Endodermal cell (in vitro differentiated cells): ENCODE results near the gene GALNT2. TPM values are rescaled to one million over a fixed set of nuclear protein-coding genes. Genes with fewer than 3 reads are reported as not detected.

ENCODE experiments used
- DNase-seq: peaks from one replicate; pipeline ENCODE4 v3.0.0-alpha.2; 2017
- H3K27ac ChIP-seq: 2 replicates; pipeline ENCODE4 v1.5.1; 2013; ENCODE audit warnings: mild to moderate bottlenecking, low read depth, low read length, moderate library complexity
- H3K27me3 ChIP-seq: 2 replicates; pipeline ENCODE4 v1.6.1; 2013; ENCODE audit warnings: mild to moderate bottlenecking, low read length, moderate library complexity; ENCODE audit not compliant: insufficient read depth, control insufficient read depth, poor library complexity, severe bottlenecking
- H3K36me3 ChIP-seq: 2 replicates; pipeline ENCODE4 v1.7.0; 2013; ENCODE audit warnings: mild to moderate bottlenecking, low read length, moderate library complexity; ENCODE audit not compliant: control insufficient read depth, insufficient read depth
- H3K4me1 ChIP-seq: one replicate; pipeline ENCODE4 v1.7.0; 2013; ENCODE audit warnings: low read length; ENCODE audit not compliant: control insufficient read depth, insufficient read depth
- H3K4me3 ChIP-seq: 2 replicates; pipeline ENCODE4 v1.5.1; 2013; ENCODE audit warnings: mild to moderate bottlenecking, low read length, moderate library complexity
- H3K9ac ChIP-seq: 2 replicates; pipeline ENCODE4 v1.6.1; 2013; ENCODE audit warnings: mild to moderate bottlenecking, low read length, moderate library complexity; ENCODE audit not compliant: poor library complexity, severe bottlenecking; ENCODE audit errors: extremely low read depth
- H3K9me3 ChIP-seq: 2 replicates; pipeline ENCODE4 v1.6.1; 2013; ENCODE audit warnings: mild to moderate bottlenecking, low read length, moderate library complexity; ENCODE audit not compliant: control insufficient read depth
- H3K27ac Mint-ChIP-seq: 2 replicates; pipeline ENCODE4 v1.8.0; 2020; ENCODE audit warnings: mixed read lengths
- H3K27me3 Mint-ChIP-seq: 2 replicates; pipeline ENCODE4 v1.8.0; 2021; ENCODE audit warnings: mild to moderate bottlenecking, mixed read lengths; ENCODE audit not compliant: insufficient read depth
- H3K36me3 Mint-ChIP-seq: 2 replicates; pipeline ENCODE4 v1.8.0; 2020; ENCODE audit warnings: low read depth, mixed read lengths
- H3K4me1 Mint-ChIP-seq: 2 replicates; pipeline ENCODE4 v1.8.0; 2020; ENCODE audit warnings: mixed read lengths
- H3K4me3 Mint-ChIP-seq: 2 replicates; pipeline ENCODE4 v1.8.0; 2020; ENCODE audit warnings: mild to moderate bottlenecking, moderate library complexity, mixed read lengths
- H3K9me3 Mint-ChIP-seq: 2 replicates; pipeline ENCODE4 v1.8.0; 2020; ENCODE audit warnings: mild to moderate bottlenecking, mixed read lengths
- CTCF ChIP-seq: fragments of 200-600 bp; sonication (generic); conservative IDR thresholded peaks from 2 replicates; pipeline ENCODE4 v1.5.0; 2021; ENCODE audit warnings: antibody characterized with exemption, mild to moderate bottlenecking
- WGBS, 2 experiments: methylation state at CpG; one replicate each; pipeline versions ENCODE4 v1.1.5 to v1.1.7; 2013; ENCODE audit warnings: missing lambda C conversion rate in 2 of 2, mixed read lengths in 1 of 2; ENCODE audit not compliant: insufficient coverage in 1 of 2, insufficient read length in 1 of 2; 5-methylcytosine and 5-hydroxymethylcytosine counted together
- total RNA-seq, 2 donors: library from RNA; stranded (reverse); fragmentation: NEBNext Ultra II Directional in 1 of 2; extraction: Animal tissue kit (Norgen Biotek cat#: 25700) in 1 of 2; gene quantifications; 2 replicates in 1 of 2; 3 replicates in 1 of 2; pipeline ENCODE4 v1.2.1, GENCODE V29; 2021

GALNT2 gene
- total RNA-seq, 2 donors from 2014 or later: 41.6 to 63.5 TPM

- H3K9me3 Mint-ChIP-seq: peaks cover 13% of the 10 kb centered on the region
- H3K4me1 ChIP-seq: no peaks in the 10 kb centered on the region
- H3K9ac ChIP-seq: no peak overlapping the region
- H3K4me3 ChIP-seq: no peak overlapping the region
- no peaks in the 10 kb centered on the region for H3K27me3 ChIP-seq
- peaks cover 11% of the 10 kb centered on the region for H3K4me1 Mint-ChIP-seq
- H3K9me3 ChIP-seq: peaks cover 8% of the 10 kb centered on the region
- no peaks in the 10 kb centered on the region for H3K36me3 ChIP-seq
- no peak for TF ChIP-seq CTCF
- H3K27ac ChIP-seq: no peak overlapping the region
- DNase-seq: peak; percentile 40
- no peaks in the 10 kb centered on the region for H3K27me3 Mint-ChIP-seq
- WGBS, 2 experiments: 87 to 95% methylated on average over 7 to 15 of the region's 15 CpGs
- peaks cover 34% of the 10 kb centered on the region for H3K36me3 Mint-ChIP-seq
- H3K27ac Mint-ChIP-seq: no peak overlapping the region
- H3K4me3 Mint-ChIP-seq: no peak overlapping the region
These were observed 176.7 kb downstream of the GALNT2 start for GRCh38 chr1:230243583-230244353.

DNA sequence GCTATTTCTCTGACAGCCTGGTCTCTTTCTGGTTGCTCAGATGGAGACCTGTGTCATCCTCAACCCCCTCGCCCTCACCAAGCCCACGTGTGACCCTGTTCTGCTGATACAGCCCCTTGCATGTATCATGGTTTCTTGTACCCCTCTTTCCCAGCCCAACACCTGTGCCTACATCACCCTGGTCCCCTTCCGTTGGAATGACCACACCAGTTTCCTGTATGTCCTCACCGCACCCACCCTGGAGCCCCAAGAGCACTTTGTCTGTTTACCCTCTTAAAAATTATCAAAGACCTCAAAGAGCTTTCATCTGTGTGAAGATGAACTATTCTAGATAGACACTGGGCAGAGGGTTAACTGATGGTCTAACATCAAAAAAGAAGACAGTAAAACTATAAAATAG is 179.5 kb downstream of the GALNT2 start:
- H3K9me3 Mint-ChIP-seq: peaks cover 1% of the 10 kb centered on the region
- Histone ChIP-seq H3K4me1 (no peaks in the 10 kb centered on the region), H3K4me3 (no peak overlapping the region), H3K27me3 (no peaks in the 10 kb centered on the region), H3K9me3 (no peaks in the 10 kb centered on the region), H3K9ac (no peak overlapping the region), H3K36me3 (peaks cover 7% of the 10 kb centered on the region), H3K27ac (no peak overlapping the region)
- no peaks in the 10 kb centered on the region for H3K27me3 Mint-ChIP-seq
- no peak overlapping the region for H3K4me3 Mint-ChIP-seq
- peaks cover 26% of the 10 kb centered on the region for H3K36me3 Mint-ChIP-seq
- H3K4me1 Mint-ChIP-seq: peaks cover 30% of the 10 kb centered on the region
- WGBS, 2 experiments: 95 to 100% methylated on average over 2 to 4 of the region's 4 CpGs
- TF ChIP-seq CTCF: no peak
- no peak for DNase-seq
- H3K27ac Mint-ChIP-seq: no peak overlapping the region

GRCh38 chr1:230248016-230248888 is 181.2 kb downstream of the GALNT2 start:
- H3K36me3 ChIP-seq: peaks cover 7% of the 10 kb centered on the region
- H3K27me3 Mint-ChIP-seq: no peaks in the 10 kb centered on the region
- H3K9ac ChIP-seq: no peak overlapping the region

More at GRCh38 chr1:230248016-230248888, 181.2 kb downstream of the GALNT2 start:
- 81 to 88% methylated on average over 7 to 8 of the region's 8 CpGs for WGBS, 2 experiments
- H3K4me1 ChIP-seq: no peaks in the 10 kb centered on the region
- H3K27ac ChIP-seq: peak overlapping the region; percentile 57
- H3K9me3 ChIP-seq: no peaks in the 10 kb centered on the region
- H3K4me3 Mint-ChIP-seq: no peak overlapping the region
- H3K4me1 Mint-ChIP-seq: peaks cover 33% of the 10 kb centered on the region
- DNase-seq: peak; percentile 37
- TF ChIP-seq CTCF: no peak
- no peaks in the 10 kb centered on the region for H3K9me3 Mint-ChIP-seq
- H3K27me3 ChIP-seq: no peaks in the 10 kb centered on the region
- no peak overlapping the region for H3K4me3 ChIP-seq
- H3K27ac Mint-ChIP-seq: no peak overlapping the region
- H3K36me3 Mint-ChIP-seq: peaks cover 18% of the 10 kb centered on the region
